A673 (cell line): Measurements from ENCODE around the gene POLR1A. TPM values are rescaled to one million over a fixed set of nuclear protein-coding genes. Genes with fewer than 3 reads are reported as not detected.

Experiments used
- BruUV-seq: library from RNA; stranded (reverse); fragments of 400-500 nt; replicated peaks from 2 replicates; lab custom pipeline; 2021; lab: Mats Ljungman, UMichigan
- CTCF ChIA-PET: fragments of 300-600 bp; sonication (Branson Sonifier 250); formaldehyde crosslinking; loops from one replicate; lab custom pipeline; 2022; ENCODE audit warnings: antibody characterized with exemption; lab: Charles Lee
- POLR2A ChIA-PET: fragments of 300-600 bp; sonication (Branson Sonifier 250); formaldehyde crosslinking; loops from one replicate; lab custom pipeline; 2022; ENCODE audit warnings: antibody characterized with exemption; ENCODE audit not compliant: low non-redundant PET; lab: Charles Lee
- DNase-seq: peaks from one replicate; pipeline ENCODE4 v3.0.0-alpha.2; 2015; ENCODE audit warnings: low spot score
- H3K27ac ChIP-seq: fragments of 200-600 bp; sonication (generic); 2 replicates; pipeline ENCODE4 v1.5.1; 2016; ENCODE audit warnings: mixed run types, low read depth, mild to moderate bottlenecking, mixed read lengths, antibody characterized with exemption, low read length; ENCODE audit not compliant: poor library complexity, severe bottlenecking
- H3K27me3 ChIP-seq: fragments of 200-600 bp; sonication (generic); replicated peaks from 2 replicates; pipeline ENCODE4 v1.6.1; 2017; ENCODE audit warnings: mixed run types, low read depth, mild to moderate bottlenecking, mixed read lengths, antibody characterized with exemption, low read length; ENCODE audit not compliant: insufficient read depth, poor library complexity
- H3K36me3 ChIP-seq: fragments of 200-600 bp; sonication (generic); 2 replicates; pipeline ENCODE4 v1.6.1; 2016; ENCODE audit warnings: mixed run types, mild to moderate bottlenecking, mixed read lengths, antibody characterized with exemption, low read length; ENCODE audit not compliant: insufficient read depth, poor library complexity, severe bottlenecking
- H3K4me1 ChIP-seq: fragments of 200-600 bp; sonication (generic); 2 replicates; pipeline ENCODE4 v1.6.1; 2017; ENCODE audit warnings: mixed run types, mild to moderate bottlenecking, mixed read lengths, antibody characterized with exemption, low read length; ENCODE audit not compliant: insufficient read depth, poor library complexity, severe bottlenecking
- H3K4me3 ChIP-seq: fragments of 200-600 bp; sonication (generic); 2 replicates; pipeline ENCODE4 v1.5.1; 2016; ENCODE audit warnings: low read depth, mixed run types, mild to moderate bottlenecking, mixed read lengths, low read length; ENCODE audit not compliant: poor library complexity, severe bottlenecking
- H3K9me3 ChIP-seq: fragments of 200-600 bp; sonication (generic); 2 replicates; pipeline ENCODE4 v1.6.1; 2016; ENCODE audit warnings: mixed run types, low read depth, mild to moderate bottlenecking, mixed read lengths, antibody characterized with exemption, low read length; ENCODE audit not compliant: poor library complexity, severe bottlenecking
- CTCF ChIP-seq: fragments of 300-800, 200-600 bp; sonication (generic); conservative IDR thresholded peaks from 2 replicates; pipeline ENCODE4 v1.5.1; 2017; ENCODE audit warnings: low read depth, mild to moderate bottlenecking, antibody characterized with exemption, low read length, moderate library complexity, mixed read lengths
- EZH2 ChIP-seq: fragments of 200-600 bp; sonication (generic); IDR thresholded peaks from 2 replicates; pipeline ENCODE4 v1.6.1; 2017; ENCODE audit warnings: borderline replicate concordance, low read depth, mild to moderate bottlenecking, mixed read lengths, antibody characterized with exemption, low read length; ENCODE audit not compliant: poor library complexity, severe bottlenecking
- intact Hi-C: fragments of 100-400 bp; cut with micrococcal nuclease; formaldehyde crosslinking; loops from one replicate; pipeline ENCODE4 v1.10.0; 2022; ENCODE audit not compliant: unreplicated experiment
- total RNA-seq: library from RNA; stranded (reverse); gene quantifications from 2 replicates; pipeline ENCODE4 v1.2.3, GENCODE V29; 2021

The POLR1A gene
- total RNA-seq, 1 experiment from 2014 or later: 81.2 TPM

GRCh38 chr2:85988175-85988913 lies 117.3 kb downstream of the POLR1A start:
- no peak for DNase-seq
- no peak overlapping the region for H3K27ac ChIP-seq
- intact Hi-C loops: no loop called here
- no peak for TF ChIP-seq EZH2
- TF ChIP-seq CTCF: no peak
- H3K27me3 ChIP-seq: no peaks in the 10 kb centered on the region
- H3K9me3 ChIP-seq: no peaks in the 10 kb centered on the region
- no peaks in the 10 kb centered on the region for H3K36me3 ChIP-seq
- no peak overlapping the region for H3K4me3 ChIP-seq
- no peaks in the 10 kb centered on the region for H3K4me1 ChIP-seq
- CTCF ChIA-PET: no interaction called here
- POLR2A ChIA-PET: no interaction called here
- no TSS peak for BruUV-seq

- no peaks in the 10 kb centered on the region for H3K36me3 ChIP-seq
- POLR2A ChIA-PET: interaction anchor here (0.6 kb wide), 1 partner anchor 643 kb away, joined by 4 read pairs; no protein-coding TSS in a partner anchor
- H3K4me1 ChIP-seq: no peaks in the 10 kb centered on the region
- no peak overlapping the region for H3K27ac ChIP-seq
- no peak overlapping the region for H3K4me3 ChIP-seq
- CTCF ChIA-PET: no interaction called here
- TF ChIP-seq CTCF: no peak
- TF ChIP-seq EZH2: no peak
- intact Hi-C loops: no loop called here
- DNase-seq: no peak
- BruUV-seq: no TSS peak
- H3K27me3 ChIP-seq: no peaks in the 10 kb centered on the region
- no peaks in the 10 kb centered on the region for H3K9me3 ChIP-seq
These were observed 118.2 kb downstream of the POLR1A start for GRCh38 chr2:85987266-85988174.

DNA sequence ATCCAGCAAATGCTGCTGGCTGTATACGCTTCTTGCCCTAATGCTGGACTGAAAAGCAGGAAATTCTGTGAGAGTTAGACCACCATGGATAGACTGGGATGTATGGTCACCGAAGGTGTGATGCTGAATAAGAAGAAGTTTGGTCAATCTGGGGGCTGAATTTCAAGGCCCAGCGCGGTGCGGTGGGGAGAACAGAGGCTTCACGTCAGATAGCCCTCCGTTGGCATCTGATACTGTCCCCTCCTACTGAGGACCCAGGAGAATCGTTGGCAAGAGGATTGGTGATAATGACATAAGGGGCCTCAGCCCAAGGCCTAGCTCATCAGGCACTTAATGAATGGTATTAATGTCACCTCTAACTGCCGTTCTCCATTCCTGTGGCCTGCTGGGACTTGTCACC lies 119.6 kb downstream of the POLR1A start:
- Histone ChIP-seq H3K36me3 (no peaks in the 10 kb centered on the region), H3K27me3 (no peaks in the 10 kb centered on the region), H3K27ac (no peak overlapping the region), H3K4me3 (no peak overlapping the region), H3K9me3 (no peaks in the 10 kb centered on the region), H3K4me1 (no peaks in the 10 kb centered on the region)
- BruUV-seq: no TSS peak
- DNase-seq: no peak
- POLR2A ChIA-PET: no interaction called here
- intact Hi-C loops: no loop called here
- CTCF ChIA-PET: no interaction called here
- no peak for TF ChIP-seq CTCF
- no peak for TF ChIP-seq EZH2
